RCC 7860 (cell line): ENCODE results near the gene LRCH4.

ENCODE experiments used
- DNase-seq: peaks from one replicate; pipeline ENCODE4 v3.0.0-alpha.2; 2015; ENCODE audit warnings: low spot score
- FAIRE-seq: peaks from 2 replicates; lab custom pipeline; 2012; peaks lifted over from hg19 to GRCh38; lab: Jason Lieb, UNC

The LRCH4 gene

DNA sequence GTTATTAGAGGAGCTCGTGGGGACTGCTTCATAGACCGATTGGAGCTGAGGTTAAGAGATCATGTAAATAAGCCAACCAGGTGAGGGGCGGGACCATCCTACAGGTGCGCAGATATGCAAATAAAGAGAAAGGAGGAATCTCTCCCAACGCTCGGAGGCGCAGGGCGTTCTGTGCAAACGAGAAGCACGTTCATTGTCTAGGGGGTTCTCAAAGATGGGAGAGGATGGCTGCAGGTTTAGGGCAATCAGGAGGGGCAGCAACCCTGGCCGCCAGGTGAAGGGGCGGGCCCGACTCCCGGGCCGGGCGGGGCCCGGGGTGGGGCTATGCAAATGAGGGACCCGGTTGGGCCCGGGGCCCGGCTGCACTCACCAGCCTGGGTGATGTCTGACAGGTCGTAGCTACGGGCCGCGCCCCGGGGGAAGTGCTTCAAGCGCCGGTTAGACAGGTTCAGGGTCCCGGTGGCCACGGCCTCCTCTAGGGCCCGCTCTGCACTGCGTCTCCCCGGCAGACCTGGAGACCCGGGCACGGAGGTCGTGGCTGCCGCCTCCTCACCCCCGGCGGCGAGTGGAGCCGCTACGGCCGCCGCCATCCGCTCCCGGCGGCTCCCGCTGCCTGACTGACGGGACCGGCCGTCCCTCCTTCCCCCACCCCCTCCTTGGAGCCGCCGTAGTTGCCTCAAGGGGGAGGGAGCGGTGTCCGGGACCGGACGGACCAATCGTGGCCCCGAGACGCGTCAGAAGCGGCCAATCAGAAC lies at the start of gene LRCH4:
Gene LRCH4, minus strand, starts transcription at position 619 of the 755 bp plus-strand sequence. Its CDS starts 29 bp downstream, at position 590.
- FAIRE-seq (no peak), DNase-seq (peak; percentile 11)

GRCh38 chr7:100632951-100633717 lies 47.2 kb upstream of the LRCH4 start:
- FAIRE-seq (no peak), DNase-seq (no peak)

- DNase-seq (no peak), FAIRE-seq (no peak)
These were observed 44.1 kb upstream of the LRCH4 start for GRCh38 chr7:100630066-100630465.

DNA sequence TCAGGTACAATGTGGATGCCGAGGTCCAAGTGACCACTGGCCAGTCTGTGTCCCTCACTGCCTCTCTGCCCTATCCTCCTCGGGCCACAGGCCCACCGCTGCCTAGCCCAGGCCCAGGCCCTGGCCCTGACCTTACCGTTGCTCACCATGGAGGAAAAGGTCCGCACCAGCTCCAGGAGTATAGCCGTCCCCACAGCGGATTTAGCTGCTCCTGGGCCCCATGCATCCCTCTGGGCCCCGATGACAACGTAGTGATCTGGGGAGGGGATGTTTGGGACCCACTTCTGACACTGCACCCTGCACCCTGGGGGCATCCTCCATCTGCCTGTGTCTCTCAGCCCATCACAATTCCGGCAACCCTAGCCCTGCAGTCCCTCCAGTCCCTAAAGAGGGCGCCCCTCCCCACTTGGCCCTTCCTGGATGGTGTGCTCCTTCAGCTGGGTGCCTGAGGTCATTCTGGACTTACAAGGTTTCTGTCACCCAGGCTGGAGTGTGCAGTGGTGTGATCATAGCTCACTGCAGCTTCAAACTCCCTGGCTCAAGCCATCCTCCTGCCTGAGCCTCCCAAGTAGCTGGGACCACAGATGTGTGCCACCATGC lies 43.3 kb upstream of the LRCH4 start:
- FAIRE-seq: no peak
- DNase-seq: no peak

DNA sequence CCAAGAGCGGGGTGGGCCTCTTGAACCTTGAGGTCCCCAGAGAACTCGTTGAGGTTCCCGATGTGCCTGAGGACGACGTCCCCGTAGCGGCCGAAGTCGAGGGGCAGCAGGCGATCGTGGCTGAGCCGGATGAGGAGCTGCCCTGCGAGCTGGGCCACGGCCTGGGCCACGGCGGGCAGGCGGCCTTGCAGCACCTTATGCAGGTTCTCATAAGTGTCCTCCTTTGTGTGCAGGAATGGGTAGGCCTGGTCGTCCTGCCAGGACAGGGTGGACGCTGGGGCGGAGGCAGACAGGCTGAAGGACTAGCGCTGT lies 41.3 kb upstream of the LRCH4 start:
- DNase-seq: no peak
- no peak for FAIRE-seq

DNA sequence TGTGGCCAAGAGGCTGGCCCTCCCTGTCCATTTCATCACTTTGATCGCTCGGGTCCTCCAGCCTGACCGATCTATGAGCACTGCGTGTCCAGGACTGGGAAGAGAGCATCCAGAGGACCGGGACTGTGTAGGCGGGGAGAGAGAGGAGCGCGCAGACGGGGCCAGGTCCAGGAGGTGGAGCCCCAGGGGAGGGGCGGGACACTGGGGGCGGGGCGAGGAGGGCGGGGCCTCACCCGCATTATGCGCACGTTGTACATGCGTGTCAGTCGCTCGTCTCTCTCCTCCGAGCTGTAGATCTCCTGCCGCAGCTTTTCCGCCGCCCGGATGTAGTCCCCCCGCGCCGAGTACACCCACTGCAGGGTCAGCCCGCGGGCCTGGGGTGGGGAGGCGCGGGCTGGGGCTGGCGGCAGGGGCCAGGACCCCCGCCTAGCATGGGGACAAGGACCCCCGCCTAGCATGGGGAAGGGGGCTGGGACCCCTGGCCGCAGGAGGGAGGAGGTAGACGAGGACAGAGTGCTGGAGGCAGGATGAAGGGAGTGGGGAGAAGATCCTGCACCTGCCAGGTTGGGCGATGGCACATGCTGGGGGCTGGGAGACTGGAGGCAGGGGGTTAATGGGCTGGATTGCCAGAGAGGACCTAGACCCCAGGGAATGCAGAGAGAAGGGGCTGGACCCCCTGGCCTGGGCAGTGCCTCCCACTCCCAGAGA lies 40.8 kb upstream of the LRCH4 start:
- peak; percentile 25 for DNase-seq
- FAIRE-seq: no peak

DNA sequence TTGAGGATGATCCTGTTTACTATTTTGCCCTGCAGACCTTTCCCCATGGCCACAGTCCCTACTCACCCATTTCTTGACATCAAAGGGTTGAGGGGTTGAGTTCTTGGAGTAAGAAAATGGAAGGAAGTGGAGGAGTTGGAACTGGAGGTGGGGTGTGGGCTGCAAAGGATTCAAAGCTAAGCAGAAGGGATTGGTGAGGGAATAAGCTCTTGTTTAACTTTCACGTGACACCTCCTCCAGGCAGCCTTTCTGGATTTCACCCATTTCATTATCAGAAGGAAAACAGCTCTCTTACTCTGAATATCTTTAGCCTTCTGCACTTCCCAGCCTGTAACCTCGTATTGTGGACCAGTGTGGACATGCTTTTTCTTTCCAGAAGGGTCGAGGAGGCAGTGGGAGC lies 40.1 kb upstream of the LRCH4 start:
- FAIRE-seq (no peak), DNase-seq (no peak)

GRCh38 chr7:100623951-100624824 lies 38.3 kb upstream of the LRCH4 start:
- FAIRE-seq: no peak

DNA sequence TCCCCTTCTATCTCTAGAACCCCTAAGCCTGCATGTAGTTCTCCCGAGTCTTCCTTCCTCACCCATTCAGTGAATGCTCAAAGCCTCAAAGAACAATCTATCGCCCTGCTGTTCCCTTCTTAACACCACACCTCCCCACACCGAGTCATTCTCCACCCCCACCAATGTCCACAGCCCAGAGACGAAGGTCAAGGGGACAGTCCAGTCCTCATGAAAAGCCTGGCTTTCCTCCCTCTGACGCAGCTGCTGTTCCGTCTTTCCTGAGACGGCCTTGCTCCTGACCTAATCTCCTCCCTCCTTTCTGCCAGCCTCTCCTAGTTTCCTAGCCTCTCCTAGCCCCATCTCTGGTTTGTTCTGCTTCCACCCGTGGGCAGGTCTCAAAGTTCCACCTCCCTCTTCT lies 35.6 kb upstream of the LRCH4 start:
- no peak for DNase-seq

More at GRCh38 chr7:100623951-100624824, 38.3 kb upstream of the LRCH4 start:
- DNase-seq: no peak

GRCh38 chr7:100620804-100621203 lies 34.9 kb upstream of the LRCH4 start:
- no peak for FAIRE-seq
- no peak for DNase-seq

More for the DNA sequence above, 35.6 kb upstream of the LRCH4 start:
- no peak for FAIRE-seq

DNA sequence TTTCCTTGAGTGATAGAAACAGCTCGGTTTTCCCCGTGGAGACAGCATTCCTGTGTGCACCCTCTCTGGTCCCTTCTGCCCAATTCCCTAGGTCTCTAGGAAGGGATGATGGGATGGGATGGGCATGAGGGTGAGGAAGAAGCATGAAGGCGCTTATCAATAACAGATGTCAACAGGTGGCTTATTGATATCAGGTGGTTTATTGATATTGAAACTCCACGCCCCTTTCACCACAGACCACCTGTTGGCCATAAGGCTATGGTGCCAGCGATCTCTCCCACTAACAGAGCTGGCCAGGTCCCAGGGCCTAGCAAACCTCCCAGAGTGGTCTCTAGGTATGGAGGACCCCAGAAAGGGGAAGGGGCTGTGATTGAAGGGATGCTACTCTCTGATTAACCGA lies 34.3 kb upstream of the LRCH4 start:
- FAIRE-seq (no peak), DNase-seq (no peak)

- FAIRE-seq (no peak), DNase-seq (peak; percentile 10)
These were observed 28.5 kb upstream of the LRCH4 start for GRCh38 chr7:100614308-100614861.

- FAIRE-seq (no peak), DNase-seq (no peak)
These were observed 27.7 kb upstream of the LRCH4 start for GRCh38 chr7:100613412-100614175.

DNA sequence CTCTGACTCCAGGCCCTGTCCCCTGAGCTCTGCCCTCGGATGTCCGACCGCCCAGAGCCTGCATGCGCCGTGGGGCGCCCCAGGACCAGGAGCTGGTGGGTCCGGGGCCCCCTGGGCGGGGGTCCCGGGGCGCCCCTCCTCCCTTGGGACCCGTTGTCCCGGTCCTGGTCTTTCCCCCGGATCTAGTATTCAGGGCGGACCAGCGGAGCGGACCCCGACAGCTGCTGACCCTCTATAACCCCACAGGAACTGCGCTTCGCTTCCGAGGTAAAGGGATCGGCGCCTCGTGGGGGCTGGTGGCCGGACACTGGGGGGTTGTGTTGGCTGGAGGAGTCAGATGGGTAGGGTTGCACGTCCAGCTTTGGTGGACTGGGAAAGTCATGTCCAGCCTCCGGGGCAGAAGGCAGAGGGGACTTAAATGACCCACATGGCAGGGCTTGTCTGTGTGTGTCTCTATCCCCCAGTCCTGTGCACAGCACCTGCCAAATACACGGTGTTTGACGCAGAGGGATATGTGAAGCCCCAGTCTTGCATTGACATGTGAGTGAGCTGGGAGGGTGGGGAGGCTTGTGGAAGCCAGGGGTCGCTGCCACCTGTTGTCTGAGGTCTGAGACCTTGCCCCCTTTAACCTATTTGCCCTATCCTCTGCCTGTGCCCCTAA lies 26.9 kb upstream of the LRCH4 start:
- FAIRE-seq: no peak
- DNase-seq: no peak

- DNase-seq (peak; percentile 99), FAIRE-seq (peak; percentile 98)
These were observed 26.2 kb upstream of the LRCH4 start, which contains the start of gene MOSPD3 for GRCh38 chr7:100611983-100612729. MOSPD3 (plus strand) TSS chr7:100612540; CDS start chr7:100612792, 252 bp downstream.

DNA sequence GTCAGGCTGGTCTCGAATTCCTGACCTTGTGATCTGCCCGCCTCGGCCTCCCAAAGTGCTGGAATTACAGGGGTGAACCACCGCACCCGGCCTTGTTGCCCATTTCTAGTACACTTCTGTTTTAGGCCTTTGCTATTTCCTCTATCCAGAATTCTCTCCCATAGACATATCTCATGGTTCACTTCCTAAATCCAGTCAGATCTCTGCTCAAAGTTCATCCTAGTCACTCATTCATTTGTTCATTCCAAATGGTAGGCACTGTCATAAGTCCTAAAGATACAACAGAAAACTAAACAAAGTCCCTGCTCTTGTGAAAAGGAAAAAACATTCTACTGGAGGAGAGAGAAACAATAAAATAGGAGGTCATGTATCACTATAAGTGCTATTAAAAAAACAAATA lies 24.0 kb upstream of the LRCH4 start:
- DNase-seq: no peak
- FAIRE-seq: no peak

DNA sequence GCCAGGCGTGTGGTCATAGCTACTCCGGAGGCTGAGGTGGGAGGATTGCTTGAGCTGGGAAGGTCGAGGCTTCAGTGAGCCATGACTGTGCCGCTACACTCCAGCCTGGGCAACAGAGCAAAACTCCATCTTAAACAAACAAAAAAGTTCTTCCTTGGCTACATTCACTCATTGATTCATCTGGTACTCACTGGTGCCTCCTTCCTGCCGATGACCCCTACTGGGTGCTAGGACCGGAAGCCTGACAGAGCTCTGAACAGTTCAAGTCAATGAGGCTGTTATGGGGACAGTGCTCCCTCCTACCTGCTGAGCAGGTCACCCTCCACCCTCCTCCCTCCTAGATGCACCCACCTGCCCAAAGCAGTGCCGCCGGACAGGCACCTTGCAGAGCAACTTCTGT lies 21.2 kb upstream of the LRCH4 start:
- DNase-seq (peak; percentile 93), FAIRE-seq (peak; percentile 30)

DNA sequence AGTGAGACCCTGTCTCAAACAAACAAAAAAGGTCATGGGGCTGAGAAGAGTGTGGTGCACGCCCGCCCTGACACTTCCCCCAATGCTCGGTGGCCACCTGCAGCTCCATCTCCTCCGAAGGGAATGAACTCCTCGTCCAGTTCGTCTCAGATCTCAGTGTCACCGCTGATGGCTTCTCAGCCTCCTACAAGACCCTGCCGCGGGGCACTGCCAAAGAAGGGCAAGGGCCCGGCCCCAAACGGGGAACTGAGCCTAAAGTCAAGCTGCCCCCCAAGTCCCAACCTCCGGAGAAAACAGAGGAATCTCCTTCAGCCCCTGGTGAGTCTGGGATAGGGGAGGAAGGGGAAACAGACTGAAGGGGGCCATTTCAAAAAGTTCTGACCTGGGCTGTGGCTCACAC lies 20.4 kb upstream of the LRCH4 start:
- FAIRE-seq (no peak), DNase-seq (no peak)
